Urinary bladder (tissue), 4 donors: Measurements from ENCODE around the gene ST6GALNAC3. TPM values are rescaled to one million over a fixed set of nuclear protein-coding genes. Genes with fewer than 3 reads are reported as not detected.

Source experiments
- DNase-seq: peaks from one replicate; pipeline ENCODE4 v3.0.0-alpha.2; 2015; ENCODE audit errors: extremely low spot score
- H3K27ac ChIP-seq: one replicate; pipeline ENCODE4 v1.5.1; 2013; ENCODE audit warnings: low read depth, mild to moderate bottlenecking, moderate library complexity
- H3K36me3 ChIP-seq: one replicate; pipeline ENCODE4 v1.6.1; 2013; ENCODE audit warnings: mild to moderate bottlenecking, moderate library complexity; ENCODE audit not compliant: insufficient read depth
- H3K4me1 ChIP-seq: one replicate; pipeline ENCODE4 v1.6.1; 2013; ENCODE audit warnings: mild to moderate bottlenecking, moderate library complexity; ENCODE audit not compliant: insufficient read depth
- H3K4me3 ChIP-seq: one replicate; pipeline ENCODE4 v1.5.1; 2013; ENCODE audit warnings: low read depth, low read length
- WGBS: extraction: QIAGEN DNeasy Blood & Tissue Kit; methylation state at CpG from one replicate; pipeline ENCODE4 v1.1.7; 2013; 5-methylcytosine and 5-hydroxymethylcytosine counted together
- polyA plus RNA-seq: library from polyadenylated mRNA; stranded (reverse); fragments of 200-250 nt; gene quantifications from one replicate; pipeline ENCODE4 v1.2.3, GENCODE V29; 2013
- total RNA-seq: library from RNA; depleted of rRNA; stranded (reverse); fragments of >200 nt; gene quantifications from one replicate; pipeline ENCODE4 v1.2.3, GENCODE V29; 2014
- donor health status: healthy with polysubstance abuse.
- donor health status: healthy.

The ST6GALNAC3 gene
- total and polyA plus RNA-seq, 2 donors = 5.1 to 39.1 TPM

GRCh38 chr1:76218888-76219287 is 144.3 kb downstream of the ST6GALNAC3 start:
- Histone ChIP-seq H3K36me3 (no peaks in the 10 kb centered on the region), H3K4me1 (no peaks in the 10 kb centered on the region), H3K4me3 (no peak overlapping the region), H3K27ac (no peak overlapping the region)
- 94% methylated on average over 2 of the region's 2 CpGs for WGBS
- no peak for DNase-seq

GRCh38 chr1:76219366-76219818 is 144.8 kb downstream of the ST6GALNAC3 start:
- Histone ChIP-seq H3K36me3 (no peaks in the 10 kb centered on the region), H3K4me3 (no peak overlapping the region), H3K4me1 (no peaks in the 10 kb centered on the region), H3K27ac (no peak overlapping the region)
- WGBS = 98% methylated on average over 3 of the region's 3 CpGs
- no peak for DNase-seq

GRCh38 chr1:76224752-76225151 is 150.2 kb downstream of the ST6GALNAC3 start:
- 59% methylated on average over 3 of the region's 3 CpGs for WGBS
- Histone ChIP-seq H3K36me3 (no peaks in the 10 kb centered on the region), H3K4me3 (no peak overlapping the region), H3K27ac (no peak overlapping the region), H3K4me1 (no peaks in the 10 kb centered on the region)
- no peak for DNase-seq

GRCh38 chr1:76225526-76225925 is 151.0 kb downstream of the ST6GALNAC3 start:
- Histone ChIP-seq H3K27ac (no peak overlapping the region), H3K36me3 (no peaks in the 10 kb centered on the region), H3K4me1 (no peaks in the 10 kb centered on the region), H3K4me3 (no peak overlapping the region)
- no peak for DNase-seq
- WGBS = 88% methylated on average over 1 of the region's 1 CpG

GRCh38 chr1:76227621-76228020 is 153.1 kb downstream of the ST6GALNAC3 start:
- 66% methylated on average over 3 of the region's 3 CpGs for WGBS
- H3K27ac ChIP-seq = no peak overlapping the region
- H3K4me3 ChIP-seq = no peak overlapping the region
- no peaks in the 10 kb centered on the region for H3K36me3 ChIP-seq
- no peaks in the 10 kb centered on the region for H3K4me1 ChIP-seq
- DNase-seq = no peak

GRCh38 chr1:76229279-76230005 is 154.9 kb downstream of the ST6GALNAC3 start:
- no peak for DNase-seq
- H3K36me3 ChIP-seq = no peaks in the 10 kb centered on the region
- no peak overlapping the region for H3K27ac ChIP-seq
- 71% methylated on average over 7 of the region's 7 CpGs for WGBS
- H3K4me3 ChIP-seq = no peak overlapping the region
- no peaks in the 10 kb centered on the region for H3K4me1 ChIP-seq

- H3K27ac ChIP-seq = no peak overlapping the region
- WGBS = 86% methylated on average over 2 of the region's 2 CpGs
- DNase-seq = no peak
- no peaks in the 10 kb centered on the region for H3K36me3 ChIP-seq
- H3K4me3 ChIP-seq = no peak overlapping the region
- no peaks in the 10 kb centered on the region for H3K4me1 ChIP-seq
These were observed 156.3 kb downstream of the ST6GALNAC3 start for GRCh38 chr1:76230842-76231281.

- Histone ChIP-seq H3K4me1 (no peaks in the 10 kb centered on the region), H3K4me3 (no peak overlapping the region), H3K36me3 (no peaks in the 10 kb centered on the region), H3K27ac (no peak overlapping the region)
- 83% methylated on average over 4 of the region's 4 CpGs for WGBS
- no peak for DNase-seq
These were observed 156.8 kb downstream of the ST6GALNAC3 start for GRCh38 chr1:76231320-76231719.

GRCh38 chr1:76232666-76233065 is 158.1 kb downstream of the ST6GALNAC3 start:
- Histone ChIP-seq H3K36me3 (no peaks in the 10 kb centered on the region), H3K27ac (no peak overlapping the region), H3K4me3 (no peak overlapping the region), H3K4me1 (no peaks in the 10 kb centered on the region)
- no peak for DNase-seq
- WGBS = 96% methylated on average over 4 of the region's 4 CpGs

- Histone ChIP-seq H3K4me1 (no peaks in the 10 kb centered on the region), H3K27ac (no peak overlapping the region), H3K36me3 (no peaks in the 10 kb centered on the region), H3K4me3 (no peak overlapping the region)
- WGBS = 97% methylated on average over 2 of the region's 2 CpGs
- DNase-seq = no peak
These were observed 159.5 kb downstream of the ST6GALNAC3 start for GRCh38 chr1:76234061-76234460.

GRCh38 chr1:76237211-76237610 is 162.7 kb downstream of the ST6GALNAC3 start:
- DNase-seq = no peak

GRCh38 chr1:76238094-76238628 is 163.6 kb downstream of the ST6GALNAC3 start:
- no peak for DNase-seq
- H3K4me1 ChIP-seq = no peaks in the 10 kb centered on the region
- H3K4me3 ChIP-seq = no peak overlapping the region
- WGBS = 76% methylated on average over 6 of the region's 6 CpGs
- H3K27ac ChIP-seq = no peak overlapping the region
- no peaks in the 10 kb centered on the region for H3K36me3 ChIP-seq

More at GRCh38 chr1:76237211-76237610, 162.7 kb downstream of the ST6GALNAC3 start:
- Histone ChIP-seq H3K4me1 (no peaks in the 10 kb centered on the region), H3K27ac (no peak overlapping the region), H3K36me3 (no peaks in the 10 kb centered on the region), H3K4me3 (no peak overlapping the region)
- 96% methylated on average over 5 of the region's 5 CpGs for WGBS

GRCh38 chr1:76239470-76239918 is 164.9 kb downstream of the ST6GALNAC3 start:
- no peak overlapping the region for H3K4me3 ChIP-seq
- no peaks in the 10 kb centered on the region for H3K36me3 ChIP-seq
- no peak for DNase-seq
- no peaks in the 10 kb centered on the region for H3K4me1 ChIP-seq
- no peak overlapping the region for H3K27ac ChIP-seq
- 71% methylated on average over 3 of the region's 3 CpGs for WGBS

- H3K4me3 ChIP-seq = no peak overlapping the region
- H3K36me3 ChIP-seq = no peaks in the 10 kb centered on the region
- H3K27ac ChIP-seq = no peak overlapping the region
- H3K4me1 ChIP-seq = no peaks in the 10 kb centered on the region
- DNase-seq = no peak
- 49% methylated on average over 1 of the region's 1 CpG for WGBS
These were observed 165.8 kb downstream of the ST6GALNAC3 start for GRCh38 chr1:76240316-76240715.
